Measurements from ENCODE around the gene JPH3.

JPH3 gene

GRCh38 chr16:87602001-87602775 is at the start of gene JPH3:
Gene JPH3, plus strand, starts transcription at chr16:87602508. Its CDS starts 639 bp downstream, at chr16:87603147.
- DNase-seq (ENCODE audit: low read depth): no peak

GRCh38 chr16:87552772-87553573 is 49.3 kb upstream of the JPH3 start:
- no peak for DNase-seq (ENCODE audit: low read depth)

GRCh38 chr16:87554754-87555427 is 47.4 kb upstream of the JPH3 start:
- DNase-seq (ENCODE audit: low read depth): no peak

GRCh38 chr16:87555647-87556046 is 46.7 kb upstream of the JPH3 start:
- DNase-seq (ENCODE audit: low read depth): no peak

DNA sequence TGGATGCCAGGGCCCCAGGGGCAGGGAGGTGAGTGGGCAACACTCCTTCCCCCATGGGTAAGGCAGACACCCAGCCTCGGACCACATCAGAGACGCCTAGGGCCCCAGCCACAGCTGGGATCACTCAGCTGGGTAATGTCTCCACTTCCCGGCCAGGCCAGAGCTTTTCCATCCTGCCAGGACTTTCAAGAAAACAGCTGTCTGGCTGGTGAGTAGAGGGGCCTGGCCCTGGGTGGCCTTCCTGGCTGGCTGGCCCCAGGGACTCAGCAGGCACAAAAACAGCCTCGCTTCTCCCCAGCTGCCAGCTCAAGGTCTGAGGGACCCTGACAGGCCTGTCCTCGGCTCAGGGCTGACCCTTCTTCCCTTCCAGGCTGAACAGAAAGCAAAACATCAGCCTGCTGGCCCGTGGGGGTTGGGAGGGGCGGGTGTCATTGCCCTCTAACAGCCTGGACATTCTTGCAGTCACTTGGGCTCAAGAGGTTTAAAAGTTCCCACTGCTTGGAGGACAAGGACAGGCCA is 45.3 kb upstream of the JPH3 start:
- no peak for DNase-seq (ENCODE audit: low read depth)

- DNase-seq (ENCODE audit: low read depth): no peak
Measured at GRCh38 chr16:87558682-87559081, 43.6 kb upstream of the JPH3 start.

DNA sequence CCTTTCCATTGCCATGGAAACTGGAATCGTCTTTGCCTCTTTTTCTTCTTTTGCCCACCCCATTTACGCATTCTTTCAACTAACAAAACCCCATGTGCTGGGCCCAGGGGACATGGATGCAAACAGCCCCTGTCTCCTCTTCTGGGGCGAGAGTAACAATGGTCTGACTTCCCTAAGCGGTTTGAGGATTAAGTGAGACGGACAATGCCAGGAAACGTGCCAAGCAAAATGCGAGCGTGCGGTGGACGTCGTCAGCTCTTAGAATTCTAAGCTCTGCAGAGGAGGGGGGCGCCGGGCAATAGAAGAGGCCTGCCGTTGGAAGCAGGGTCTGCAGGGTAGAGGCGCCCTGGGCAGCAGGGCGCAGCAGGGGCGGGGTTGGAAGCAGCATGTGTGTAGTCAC is 42.4 kb upstream of the JPH3 start:
- DNase-seq (ENCODE audit: low read depth): no peak

DNA sequence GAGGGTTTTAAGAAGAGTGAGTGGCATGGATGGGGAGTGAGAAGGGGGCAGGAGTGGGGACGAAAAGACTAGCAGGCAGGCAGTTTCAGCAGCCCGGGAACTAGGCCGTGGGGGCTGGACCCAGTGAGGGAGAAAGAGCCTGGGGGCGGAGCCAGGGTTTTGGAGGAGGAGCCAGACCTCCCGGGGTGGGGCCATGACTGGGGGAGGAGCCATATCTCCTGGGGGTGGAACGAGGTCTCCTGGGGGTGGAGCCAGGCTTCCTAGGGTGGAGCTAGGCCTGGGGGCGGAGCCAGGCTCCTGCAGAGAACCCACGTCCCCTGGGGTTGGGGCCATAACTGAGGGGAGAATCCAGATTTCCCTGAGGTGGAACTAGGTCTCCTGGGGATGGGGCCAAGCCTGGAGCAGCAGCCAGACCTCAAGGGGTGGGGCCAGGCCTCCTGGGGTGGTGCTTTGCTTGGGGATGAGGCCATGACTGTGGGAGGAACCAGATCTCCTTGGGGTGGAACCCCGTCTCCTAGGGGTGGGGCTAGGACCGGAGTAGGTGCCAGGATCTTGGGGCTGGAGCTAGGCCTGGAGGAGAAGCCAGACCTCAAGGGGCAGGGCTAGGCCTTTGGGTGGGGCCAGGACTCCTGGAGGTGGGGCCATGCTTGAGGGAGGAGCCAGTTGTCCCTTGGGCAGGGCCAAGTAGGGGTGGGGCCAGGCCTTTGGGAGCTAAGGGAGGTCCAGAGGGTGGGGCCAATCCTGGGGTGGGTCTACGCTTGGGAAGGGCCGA is 41.7 kb upstream of the JPH3 start:
- DNase-seq (ENCODE audit: low read depth): no peak

GRCh38 chr16:87561200-87562105 is 40.9 kb upstream of the JPH3 start:
- DNase-seq (ENCODE audit: low read depth): no peak

DNA sequence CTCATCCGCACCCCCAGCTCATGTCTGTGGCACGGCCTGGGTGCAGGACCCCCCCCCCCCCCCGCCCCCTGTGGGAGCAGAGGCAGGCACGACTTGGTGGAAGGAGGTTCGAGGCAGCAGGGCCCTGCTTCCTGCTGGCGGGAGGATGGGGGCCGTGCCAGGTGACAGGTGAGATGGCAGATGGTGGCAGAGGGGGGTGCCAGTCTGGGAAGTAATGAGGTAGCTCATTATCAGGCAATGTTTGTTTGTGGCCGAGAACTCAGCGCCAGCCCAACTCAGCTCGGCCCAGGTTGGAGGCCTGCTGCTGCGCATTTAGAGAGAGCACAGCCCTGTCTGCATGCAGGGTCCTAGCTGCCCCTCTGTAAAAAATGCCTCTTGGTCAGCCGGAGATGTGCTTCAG is 40.1 kb upstream of the JPH3 start:
- DNase-seq (ENCODE audit: low read depth): no peak

- DNase-seq (ENCODE audit: low read depth): no peak
Measured at GRCh38 chr16:87563022-87563421, 39.3 kb upstream of the JPH3 start.

- no peak for DNase-seq (ENCODE audit: low read depth)
Measured at GRCh38 chr16:87563714-87564523, 38.4 kb upstream of the JPH3 start.

DNA sequence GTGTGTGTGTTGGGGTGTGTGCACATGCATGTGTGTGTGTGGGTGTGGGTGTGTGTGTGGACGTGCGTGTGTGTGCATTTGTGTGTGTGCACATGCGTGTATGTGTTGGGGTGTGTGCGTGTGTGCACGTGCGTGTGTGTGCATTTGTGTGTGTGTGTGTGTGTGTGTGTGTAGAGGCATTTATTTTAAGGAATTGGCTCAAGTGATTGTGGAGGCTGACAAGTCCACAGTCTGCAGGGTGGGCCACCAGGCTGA is 37.9 kb upstream of the JPH3 start:
- no peak for DNase-seq (ENCODE audit: low read depth)

DNA sequence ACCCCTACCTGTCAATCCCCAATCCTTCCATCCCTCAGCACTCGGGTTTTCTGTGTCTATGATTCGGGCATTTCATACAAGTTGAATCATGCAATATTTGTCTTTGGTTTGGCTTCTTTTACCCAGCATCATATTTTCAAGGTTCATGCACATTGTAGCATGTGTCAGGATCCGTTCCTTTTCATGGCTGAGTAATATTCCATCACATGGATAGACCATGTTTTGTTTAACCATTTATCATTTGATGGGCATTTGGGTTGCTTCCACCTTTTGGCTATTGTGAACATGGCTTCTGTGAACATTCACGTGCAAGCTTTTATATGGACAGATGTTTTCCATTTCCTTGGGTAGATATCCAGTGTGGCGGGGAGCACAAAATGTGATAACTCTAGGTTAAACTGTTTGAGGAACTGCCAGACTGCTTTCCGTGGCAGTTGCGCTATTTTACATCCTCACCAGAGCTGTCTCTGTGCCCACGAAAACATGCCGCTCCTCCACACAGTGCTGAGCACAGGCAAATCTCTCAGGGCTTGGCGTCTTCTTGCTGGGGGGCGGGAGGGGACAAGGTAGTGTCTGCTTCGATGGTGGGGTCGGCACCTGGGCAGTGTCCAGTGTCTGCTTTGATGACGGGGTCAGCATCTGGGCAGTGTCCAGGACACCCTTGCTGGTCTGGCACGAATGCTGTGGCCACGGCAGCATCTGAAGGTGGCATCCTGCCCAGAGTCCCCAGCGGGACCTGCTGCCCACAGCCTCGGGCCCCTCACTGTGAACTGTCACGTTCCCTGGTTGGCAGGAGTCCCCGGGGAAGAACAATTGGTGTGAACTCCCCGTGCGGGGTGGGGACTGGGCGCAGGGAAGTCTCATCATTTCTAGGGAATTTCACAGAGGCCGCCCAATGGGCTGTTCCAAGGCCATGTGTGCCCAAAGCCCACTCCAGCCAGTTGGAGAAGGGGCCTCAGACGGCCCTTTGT is 32.4 kb upstream of the JPH3 start:
- DNase-seq (ENCODE audit: low read depth): no peak

DNA sequence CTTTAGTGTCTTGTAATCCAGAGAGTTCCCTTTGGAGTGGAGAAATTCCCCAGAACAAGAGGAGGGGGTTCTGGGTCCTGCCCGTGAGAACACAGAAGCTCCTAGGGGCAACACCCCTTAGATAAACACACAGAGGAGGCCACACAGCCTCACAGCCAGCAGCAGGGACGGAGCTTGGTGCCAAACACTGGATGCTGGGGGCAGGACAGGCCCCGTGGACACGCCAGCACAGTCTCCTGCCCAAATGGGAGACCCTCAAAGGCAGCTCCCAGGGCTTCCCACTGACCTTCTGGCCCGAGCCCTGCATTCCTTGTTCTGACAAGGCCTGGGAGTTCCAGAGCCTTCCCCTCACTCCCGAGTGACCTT is 31.8 kb upstream of the JPH3 start:
- DNase-seq (ENCODE audit: low read depth): no peak

DNA sequence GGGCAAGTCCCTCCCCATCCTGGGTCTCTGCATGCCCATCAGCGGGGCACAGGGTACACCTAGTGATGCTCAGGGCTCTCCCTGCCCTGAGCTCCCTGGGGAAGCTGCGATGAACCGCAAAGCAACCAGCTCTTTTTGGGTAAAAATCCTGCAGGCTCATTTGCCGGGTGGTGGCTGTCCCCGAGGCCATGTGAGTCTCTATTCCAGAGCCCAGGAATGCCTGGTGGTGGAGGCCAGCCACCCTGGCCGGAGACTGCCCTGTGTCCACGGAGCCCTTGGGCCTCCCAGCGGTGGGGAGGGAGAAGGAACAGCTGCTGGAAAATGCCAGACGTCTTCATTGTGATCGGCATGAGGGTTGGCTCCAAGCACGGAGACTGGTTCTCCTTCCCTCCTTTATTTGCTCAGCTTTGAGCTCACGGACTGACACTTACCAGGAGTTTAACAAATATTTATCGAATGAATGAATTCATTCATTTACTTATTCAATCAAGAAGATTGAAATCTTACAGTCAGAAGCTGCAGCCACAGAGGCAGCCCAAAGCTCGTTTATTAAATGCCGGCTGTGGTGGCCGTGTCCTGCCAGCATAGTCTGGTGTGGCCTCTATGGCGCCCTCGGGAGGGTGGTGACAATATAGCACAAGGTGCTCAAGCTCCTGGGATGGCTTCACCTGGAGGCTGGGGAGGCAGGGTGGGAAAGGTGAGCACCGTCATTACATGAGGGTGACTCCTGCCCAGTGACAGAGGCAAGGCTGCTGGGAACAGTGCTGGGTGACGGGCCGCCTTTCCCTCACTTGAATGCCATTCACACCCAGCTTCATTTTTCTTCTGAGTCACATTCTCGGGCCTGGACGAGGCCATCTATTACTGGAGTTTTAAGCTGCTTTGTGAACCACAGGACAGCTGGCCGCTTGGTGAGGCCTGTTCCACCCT is 31.1 kb upstream of the JPH3 start:
- DNase-seq (ENCODE audit: low read depth): no peak

GRCh38 chr16:87571868-87572244 is 30.5 kb upstream of the JPH3 start:
- no peak for DNase-seq (ENCODE audit: low read depth)

GRCh38 chr16:87572959-87573358 is 29.3 kb upstream of the JPH3 start:
- DNase-seq (ENCODE audit: low read depth): no peak

All from stimulated activated CD8-positive, alpha-beta memory T cell treated with anti-CD3 and anti-CD28 coated beads, Interleukin-15, amount 100 ng/mL, for 24 hours (primary cell).